ENCODE measurements around the gene RNU5D-1. TPM values are rescaled to one million over a fixed set of nuclear protein-coding genes. Genes with fewer than 3 reads are reported as not detected.

RNU5D-1 gene
- total RNA-seq, 1 experiment from 2014 or later = not detected

DNA sequence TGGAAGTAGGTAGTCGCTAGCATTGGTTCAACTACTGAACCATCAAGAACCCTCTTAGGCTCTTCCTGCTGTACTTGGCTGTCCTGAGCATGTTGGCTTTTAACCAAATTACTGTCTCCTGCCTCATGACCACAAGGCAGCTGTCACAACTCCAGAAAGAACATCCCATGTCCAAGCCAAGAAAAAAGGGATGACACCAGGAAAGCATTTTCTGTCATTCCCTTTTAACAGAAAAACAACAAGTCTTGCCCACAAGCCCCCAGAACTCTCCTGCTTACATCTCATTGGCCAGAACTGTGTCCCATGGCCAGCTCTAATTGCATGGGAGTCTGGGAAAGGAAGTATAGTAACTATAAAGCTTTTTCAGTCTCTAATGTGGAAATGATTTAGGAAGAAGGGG is 2.4 kb upstream of the RNU5D-1 start:
- no peak for DNase-seq (ENCODE audit: low spot score)

DNA sequence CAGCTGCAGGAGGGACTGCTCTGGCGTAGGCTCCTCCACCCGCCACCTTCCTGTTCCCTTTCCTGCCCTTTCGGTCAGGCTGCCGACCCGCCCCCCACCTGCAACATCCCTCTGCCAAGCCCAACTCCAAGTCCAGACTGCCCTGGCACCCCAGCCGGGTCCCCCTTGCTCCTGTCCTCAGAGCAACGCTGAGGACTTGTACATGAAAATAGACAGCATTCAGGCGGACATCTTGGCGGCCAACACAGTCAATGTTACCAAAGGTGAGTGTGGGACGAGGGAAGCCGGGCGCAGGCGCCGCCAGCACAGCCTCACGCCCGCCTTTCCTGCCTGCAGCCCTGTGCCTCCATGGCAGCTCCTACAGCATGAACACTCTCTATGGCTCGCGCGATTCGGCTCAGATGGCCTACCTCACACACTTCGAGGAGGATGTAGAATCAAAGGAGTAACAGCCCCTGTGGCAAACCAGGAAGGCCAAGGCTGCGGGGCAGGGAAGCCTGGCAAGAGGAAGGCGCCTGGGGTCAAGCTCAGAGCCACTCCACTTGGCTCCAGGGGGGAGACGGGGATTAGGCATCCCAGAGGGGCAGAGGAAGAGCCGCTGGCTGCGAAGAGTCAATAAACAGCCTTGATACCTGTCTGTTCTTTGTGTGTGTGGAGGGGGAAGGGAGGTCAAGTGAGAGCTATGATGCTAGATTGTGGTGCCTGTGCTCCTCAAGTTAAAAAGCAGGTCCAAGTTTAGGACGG is 5.8 kb downstream of the RNU5D-1 start:
- DNase-seq (ENCODE audit: low spot score) = no peak

DNA sequence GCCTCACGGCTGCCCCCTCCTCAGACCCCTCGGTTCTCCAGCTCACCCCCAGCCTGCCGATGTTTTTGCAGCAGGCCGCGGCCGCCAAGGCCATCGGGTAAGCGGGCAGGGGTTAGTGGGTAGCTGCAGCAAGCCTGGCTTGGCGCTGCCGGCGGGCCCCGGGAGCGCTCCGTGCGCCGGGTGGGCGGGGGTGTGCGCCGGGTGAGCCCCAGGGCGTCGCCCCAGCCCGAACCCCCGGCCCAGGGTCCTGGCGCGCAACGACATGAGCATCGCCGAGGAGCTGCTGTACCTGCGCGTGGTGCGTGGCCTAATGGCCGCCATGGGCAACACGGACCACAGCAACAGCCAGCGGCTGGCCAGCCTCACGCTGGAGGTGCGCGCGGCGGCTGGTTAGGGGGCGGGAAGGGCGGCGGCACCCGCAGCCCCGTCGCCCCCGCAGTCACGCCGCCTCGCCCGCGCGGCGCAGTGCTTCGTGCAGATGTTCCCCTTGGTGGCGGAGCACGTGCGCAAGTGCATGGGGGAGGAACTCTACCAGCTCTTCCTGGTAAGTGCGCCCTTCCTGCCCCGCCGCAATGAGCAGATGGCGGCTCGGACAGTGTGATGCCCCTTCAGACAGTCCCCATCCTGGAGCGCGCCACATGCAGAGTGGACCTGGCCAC is 6.5 kb downstream of the RNU5D-1 start:
- no peak for DNase-seq (ENCODE audit: low spot score)

DNA sequence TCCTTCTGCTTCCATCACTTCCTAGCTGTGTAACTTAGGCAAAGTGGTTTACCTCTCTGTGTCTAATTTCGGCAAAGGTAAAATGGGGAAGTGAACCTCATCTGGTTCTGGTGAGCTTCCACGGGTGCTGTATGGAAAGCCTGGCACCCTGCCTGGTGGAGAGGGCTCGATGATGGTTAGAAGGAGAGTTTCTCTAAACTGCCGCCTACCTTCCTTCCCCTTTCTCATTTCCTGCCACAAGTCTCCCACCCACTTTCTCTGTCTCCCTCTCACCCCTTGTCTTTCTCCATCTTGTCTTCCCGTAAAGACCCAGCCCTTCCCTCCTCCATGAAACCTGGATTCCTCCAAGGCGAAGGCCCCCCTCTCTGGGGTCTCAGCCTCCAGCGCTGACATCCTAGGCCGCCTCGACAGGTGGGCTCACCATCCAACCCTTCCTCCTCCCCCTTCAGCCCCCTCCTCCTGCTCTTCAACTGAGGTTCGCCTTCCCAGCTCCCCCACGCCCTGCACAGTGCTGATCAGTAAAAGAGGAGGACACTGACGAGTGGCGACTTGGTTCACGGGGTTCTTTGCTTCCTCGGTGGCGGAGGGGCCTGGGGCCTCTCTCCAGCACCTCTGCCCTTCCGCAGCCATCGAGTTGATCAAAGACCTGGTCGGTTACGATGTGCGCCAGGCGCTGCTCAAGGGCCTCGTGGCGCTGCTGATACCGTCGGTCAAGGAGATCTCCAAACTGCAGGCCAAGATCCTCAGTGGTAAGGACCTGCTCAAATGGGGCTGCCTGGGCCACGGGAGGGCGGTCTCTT is 7.3 kb downstream of the RNU5D-1 start:
- DNase-seq (ENCODE audit: low spot score) = no peak

DNA sequence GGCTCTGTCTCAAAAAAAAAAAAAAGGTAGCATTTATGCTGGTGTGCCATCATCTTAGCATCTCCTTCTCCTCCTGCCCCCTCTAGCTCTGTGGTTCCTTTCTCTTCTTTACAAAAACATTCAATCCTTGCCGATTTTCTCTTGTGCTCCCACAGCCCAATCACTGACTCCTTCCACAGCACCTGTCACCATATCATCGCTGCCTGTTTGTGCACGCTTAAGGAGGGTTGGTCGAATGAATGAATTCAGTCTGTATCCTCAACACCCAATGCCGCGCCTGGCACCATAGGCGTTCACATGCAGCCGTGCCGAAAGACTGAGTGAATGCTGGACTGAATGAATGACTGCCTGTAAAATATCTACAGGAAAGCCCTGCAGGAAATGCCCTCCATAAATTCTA is 7.9 kb downstream of the RNU5D-1 start:
- no peak for DNase-seq (ENCODE audit: low spot score)

DNA sequence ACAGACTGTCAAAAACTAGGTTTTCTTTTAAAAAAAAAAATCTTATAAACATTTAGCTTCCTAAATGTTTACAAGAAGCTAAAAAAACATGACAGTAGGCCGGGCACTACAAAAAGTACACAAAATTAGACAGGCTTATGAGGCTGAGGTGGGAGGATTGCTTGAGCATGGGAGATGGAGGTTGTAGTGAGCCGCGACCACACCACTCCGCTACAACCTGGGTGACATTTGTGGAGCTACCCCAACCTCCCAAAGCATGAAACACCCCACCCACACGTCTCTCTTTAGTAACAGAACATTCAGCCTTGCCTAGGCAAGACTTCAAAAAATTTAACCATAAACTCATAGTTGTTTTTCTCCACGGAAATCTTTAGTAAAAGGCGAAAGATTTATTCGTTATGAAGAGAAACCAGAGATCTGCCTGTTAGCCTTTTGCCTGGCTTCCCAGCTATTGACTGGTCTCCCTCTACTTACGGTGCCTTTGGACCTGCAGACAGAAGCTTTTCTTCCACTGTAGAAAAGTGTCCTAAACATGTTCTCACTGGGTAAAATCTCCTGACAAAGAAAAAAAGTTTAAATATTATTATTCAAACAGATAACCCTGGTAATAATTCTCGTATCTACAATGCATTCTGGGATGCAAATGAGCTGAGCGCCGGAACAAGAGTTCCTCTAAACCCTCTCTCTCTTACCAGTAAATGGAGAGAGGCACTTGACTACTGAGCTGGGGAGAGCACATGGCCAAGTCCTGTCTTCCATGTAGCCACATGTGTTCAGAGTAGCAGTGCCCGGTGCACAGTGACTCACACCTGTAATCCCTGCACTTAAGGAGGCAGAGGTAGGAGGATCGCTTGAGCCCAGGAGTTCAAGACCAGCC is 9.2 kb downstream of the RNU5D-1 start:
- peak; percentile 98 for DNase-seq (ENCODE audit: low spot score)

DNA sequence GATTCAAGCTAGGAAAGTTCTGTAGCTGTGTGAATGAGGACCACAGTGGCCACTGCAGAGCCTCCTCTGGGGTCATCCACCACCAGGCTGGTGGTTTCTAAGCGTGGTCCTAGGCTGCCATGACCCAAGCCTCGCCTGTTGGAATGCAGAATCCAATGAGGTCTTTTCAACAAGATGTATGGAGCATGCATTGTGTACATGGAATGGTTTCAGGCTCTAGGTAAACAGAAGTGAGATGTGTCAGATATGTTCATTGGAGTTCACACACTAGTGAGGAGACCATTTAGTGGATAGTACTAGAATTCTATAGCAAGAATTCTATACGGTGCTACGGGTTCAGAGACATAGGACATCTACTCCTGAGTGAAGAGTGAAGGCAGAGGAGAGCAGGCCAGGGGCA is 10.7 kb downstream of the RNU5D-1 start:
- no peak for DNase-seq (ENCODE audit: low spot score)

DNA sequence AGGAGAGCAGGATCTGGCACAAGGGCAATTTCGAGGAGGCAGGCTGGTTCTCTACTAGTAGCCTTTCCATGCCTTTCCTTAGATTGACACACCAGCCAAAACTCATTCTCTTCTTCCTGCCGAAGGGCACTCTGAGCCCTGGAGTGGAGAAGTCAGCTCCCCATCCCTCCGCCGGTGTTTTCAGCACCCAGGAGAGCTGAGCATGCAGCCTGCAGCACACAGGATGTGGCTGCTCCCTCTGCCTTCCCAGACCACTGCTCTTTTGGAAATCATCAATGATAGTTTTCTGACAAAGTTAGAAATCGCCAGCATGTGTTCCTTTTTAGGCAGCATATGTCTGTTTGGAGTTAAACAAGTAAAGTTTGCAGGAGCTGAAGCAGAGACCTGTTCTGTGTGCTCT is 11.7 kb downstream of the RNU5D-1 start:
- no peak for DNase-seq (ENCODE audit: low spot score)

DNA sequence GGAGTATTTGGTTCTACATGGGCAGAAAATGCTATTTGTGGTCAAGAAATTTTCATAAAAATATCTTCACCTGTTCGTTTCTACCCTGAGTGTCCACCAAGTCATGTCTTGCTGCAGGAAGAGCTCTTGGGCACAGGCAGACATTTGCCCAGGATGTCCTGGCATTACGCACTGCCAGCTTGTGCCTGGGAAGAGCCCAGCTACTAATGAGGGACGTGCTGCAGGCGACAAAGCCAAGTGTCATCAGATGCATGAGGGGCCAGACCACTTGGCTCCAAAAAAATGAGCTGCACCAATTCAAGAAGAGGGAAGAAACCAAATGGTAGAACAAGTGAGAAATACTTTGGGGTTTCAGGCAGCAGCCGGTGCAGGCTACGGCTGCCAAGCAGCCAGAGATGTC is 12.9 kb downstream of the RNU5D-1 start:
- DNase-seq (ENCODE audit: low spot score) = no peak

DNA sequence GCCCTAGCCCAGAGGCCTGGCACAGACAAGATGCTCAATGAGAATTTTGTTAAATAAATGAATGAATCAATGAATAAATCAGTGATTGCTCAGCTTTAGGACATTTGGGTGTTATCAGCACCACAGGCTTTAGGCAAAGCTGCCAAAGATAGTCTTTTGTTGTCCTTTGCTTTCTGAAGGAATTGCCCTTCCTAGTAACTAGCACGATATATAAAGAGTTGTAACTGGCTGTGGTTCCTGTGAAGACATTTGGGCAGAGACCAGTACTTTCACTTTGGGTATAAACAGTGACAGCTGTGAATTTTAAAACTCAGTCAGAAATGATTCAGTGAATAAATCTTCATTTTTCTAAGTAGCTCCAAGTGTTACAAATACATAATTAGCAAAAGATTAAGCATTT is 13.3 kb downstream of the RNU5D-1 start:
- no peak for DNase-seq (ENCODE audit: low spot score)

DNA sequence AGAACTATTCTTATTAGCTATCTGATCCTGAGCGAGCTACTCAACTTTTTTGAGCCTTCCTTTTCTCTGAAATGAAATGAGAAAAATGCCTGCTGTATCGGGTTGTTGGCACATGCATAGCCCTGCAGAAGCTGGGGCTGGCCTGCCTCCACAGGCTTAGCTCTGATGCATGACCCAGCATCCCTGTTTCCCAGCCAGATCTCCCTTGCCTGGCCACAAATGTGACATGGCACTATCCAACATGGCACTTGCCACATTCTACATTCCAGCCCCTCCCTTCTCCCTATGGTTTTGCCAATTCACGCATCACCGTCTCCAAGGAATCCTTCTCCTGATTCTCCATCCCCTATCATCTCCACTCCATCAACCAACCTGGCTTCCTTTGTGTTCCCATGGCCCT is 13.8 kb downstream of the RNU5D-1 start:
- no peak for DNase-seq (ENCODE audit: low spot score)

DNA sequence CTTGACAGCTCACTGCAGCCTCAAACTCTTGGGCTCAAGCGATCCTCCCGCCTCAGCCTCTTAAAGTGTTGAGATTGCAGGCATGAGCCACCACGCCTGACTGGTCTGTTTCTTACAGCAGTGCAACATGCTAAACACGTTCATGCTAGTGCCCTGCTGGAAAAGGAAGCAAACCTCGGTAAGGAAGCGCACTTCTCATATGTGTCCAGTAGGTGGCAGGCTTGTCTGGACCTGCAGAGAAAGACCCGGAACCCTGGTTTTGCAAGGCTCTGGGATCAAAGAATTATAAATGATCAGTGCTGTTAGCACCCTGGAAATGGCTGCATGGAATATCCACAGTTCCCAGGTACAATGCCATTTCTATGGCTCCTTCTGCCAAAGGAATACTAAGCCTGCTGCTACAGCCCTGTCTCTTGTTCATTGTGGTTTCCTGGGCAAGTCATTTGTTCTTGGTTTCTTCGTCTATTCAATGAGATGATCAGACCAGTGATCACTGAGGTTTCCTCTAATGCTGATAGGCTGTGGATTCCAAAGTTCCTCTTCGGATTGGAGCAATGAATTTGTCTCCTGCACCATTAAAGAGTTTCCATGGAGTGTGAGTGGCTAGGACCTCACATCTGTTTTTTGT is 15.9 kb downstream of the RNU5D-1 start:
- peak; percentile 74 for DNase-seq (ENCODE audit: low spot score)

DNA sequence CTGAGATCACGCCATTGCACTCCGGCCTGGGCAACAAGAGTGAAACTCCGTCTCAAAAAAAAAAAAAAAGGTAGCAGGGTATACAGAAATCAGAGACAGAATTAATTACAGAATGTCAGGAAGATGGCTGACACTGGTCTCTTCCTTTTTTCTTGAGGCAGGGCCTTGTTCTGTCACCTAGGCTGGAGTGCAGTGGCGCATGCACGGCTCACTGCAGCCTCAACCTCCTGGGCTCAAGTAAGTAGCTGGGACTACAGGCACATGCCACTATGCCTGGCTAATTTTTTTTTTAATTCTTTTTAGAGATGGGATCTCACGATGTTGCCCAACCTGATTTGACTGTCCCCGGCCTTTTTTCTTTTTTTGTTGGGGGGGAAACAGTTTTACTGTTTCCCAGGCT is 16.4 kb downstream of the RNU5D-1 start:
- DNase-seq (ENCODE audit: low spot score) = no peak

DNA sequence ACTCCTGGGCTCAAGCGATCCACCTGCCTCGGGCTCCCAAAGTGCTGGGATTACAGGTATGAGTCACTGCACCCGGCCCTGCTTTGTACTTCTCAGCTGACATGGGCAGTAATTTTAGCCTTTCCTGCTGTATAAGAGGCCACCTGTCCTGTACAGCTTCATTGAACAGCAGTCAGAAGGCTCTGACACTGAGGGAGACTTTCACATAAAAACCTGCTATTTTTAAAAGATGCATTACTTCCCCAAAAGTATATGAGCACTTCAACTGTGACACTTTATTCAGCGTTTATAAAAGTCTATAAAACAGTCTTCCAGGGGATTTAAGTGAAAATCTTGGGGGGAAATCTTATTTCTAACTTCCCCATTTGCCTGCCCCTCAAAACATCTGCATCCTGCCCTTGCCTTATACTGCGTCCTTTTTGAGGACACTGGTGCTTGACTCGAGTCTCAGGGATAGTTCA is 17.6 kb downstream of the RNU5D-1 start:
- DNase-seq (ENCODE audit: low spot score) = no peak

DNA sequence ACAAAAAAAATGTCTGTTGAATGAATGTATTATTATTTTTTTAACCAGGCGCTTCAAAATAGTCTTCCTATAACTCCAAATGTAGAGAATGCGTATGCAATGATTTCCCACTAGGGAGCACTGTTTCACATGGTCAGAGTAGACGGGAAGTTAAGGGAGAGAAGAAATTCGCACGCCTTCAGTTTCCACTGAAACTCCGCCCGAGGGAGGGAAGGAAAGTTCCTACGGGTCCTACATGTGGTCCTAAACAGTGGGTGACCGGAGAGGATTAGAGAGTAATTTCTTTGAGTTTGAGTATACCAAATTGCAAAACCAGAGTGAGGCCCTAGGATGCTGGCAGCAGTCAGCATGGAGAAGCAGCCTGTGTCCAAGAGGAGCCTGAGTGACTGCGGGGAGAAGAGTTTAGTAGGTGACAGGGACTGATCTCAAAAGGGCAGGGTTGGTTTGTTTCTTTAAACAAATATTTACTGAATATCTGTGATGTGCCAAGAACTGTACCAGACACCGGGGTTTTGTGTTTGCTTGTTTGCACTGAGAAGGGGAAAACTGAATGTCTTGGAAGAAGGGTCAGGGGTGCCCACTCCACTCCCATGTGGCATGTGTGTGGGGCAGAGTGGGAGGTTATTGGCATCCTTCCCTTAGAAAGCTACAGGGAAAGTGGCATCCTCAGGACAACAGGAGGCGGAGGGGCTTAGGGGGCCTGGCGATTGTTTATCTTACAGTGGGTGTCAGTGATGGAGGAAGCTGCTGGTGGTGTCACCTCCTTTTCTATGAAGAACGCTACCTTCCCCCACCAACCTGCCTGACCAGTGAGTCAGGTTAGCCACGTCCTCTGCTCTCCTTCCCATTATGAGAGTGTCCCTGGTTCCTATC is 22.8 kb downstream of the RNU5D-1 start:
- DNase-seq (ENCODE audit: low spot score) = peak; percentile 71

DNA sequence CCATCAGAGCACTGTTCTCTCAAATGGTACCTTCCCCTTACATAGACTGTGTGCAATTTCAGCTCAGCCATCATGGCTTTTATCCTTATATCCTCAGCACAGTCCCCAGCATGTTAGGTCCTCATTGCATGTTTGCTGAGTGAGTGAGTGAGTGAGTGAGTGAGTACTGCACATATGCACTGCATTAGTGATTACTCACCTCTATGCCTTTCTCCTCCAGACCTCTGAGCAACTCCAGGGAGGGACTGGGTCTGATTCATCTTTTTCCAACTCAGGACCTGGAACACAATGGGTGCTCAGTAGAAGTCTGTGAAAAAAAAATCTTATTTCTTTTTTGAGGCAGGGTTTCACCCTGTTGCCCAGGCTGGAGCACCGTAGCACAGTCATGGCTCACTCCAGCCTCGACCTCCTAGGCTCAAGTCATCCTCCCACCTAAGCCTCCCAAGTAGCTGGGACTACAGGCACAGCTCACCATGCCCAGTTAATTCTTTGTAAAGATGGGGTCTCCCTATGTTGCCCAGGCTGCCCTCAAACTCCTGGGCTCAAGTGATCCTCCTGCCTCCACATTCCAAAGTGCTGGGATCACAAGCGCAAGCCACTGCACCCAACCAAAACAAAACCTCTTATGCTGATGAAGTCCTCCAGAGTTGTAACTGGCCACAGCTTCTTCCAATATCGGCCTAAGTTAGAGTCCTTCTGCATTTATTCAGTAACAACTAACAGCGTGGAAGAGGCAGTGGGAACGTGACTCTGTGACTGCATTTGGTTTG is 23.7 kb downstream of the RNU5D-1 start:
- peak; percentile 63 for DNase-seq (ENCODE audit: low spot score)

DNA sequence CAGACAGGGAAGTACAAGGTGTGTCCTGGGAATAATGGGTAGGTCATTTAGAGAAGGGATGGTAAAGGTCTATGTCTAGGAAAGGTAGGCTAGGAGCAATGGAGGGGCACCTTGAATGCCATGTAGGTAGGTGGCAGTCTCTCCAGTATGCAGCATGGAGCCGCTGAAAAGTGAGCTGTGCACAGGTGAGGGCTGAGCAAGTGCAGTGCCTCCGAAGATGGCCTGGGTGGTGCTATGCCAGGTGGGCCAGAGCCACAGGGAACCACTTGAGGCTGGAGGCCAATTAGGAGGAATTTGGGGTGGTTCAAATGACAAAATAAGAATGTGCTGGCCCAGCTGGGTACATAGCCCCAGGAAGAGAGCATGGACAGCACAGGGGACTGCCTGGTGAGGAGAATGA is 25.0 kb downstream of the RNU5D-1 start:
- no peak for DNase-seq (ENCODE audit: low spot score)

DNA sequence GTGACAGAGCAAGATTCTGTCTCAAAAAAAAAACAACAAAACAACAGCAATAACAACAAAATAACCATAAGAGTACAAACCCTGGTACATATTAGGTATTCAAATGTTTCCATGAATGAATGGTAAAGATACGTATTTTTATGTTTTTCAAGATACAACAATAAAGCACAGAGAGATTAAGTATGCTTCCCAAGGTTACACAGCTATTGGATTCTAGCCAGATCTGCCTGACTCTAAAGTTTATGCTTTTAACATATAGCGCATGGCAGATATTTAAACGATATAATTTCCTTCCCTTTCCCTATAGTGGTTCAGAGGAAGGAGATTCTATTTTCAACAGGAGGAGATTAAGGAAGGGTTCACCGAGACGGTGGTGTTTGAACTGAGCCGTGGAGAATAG is 25.5 kb downstream of the RNU5D-1 start:
- DNase-seq (ENCODE audit: low spot score) = no peak

DNA sequence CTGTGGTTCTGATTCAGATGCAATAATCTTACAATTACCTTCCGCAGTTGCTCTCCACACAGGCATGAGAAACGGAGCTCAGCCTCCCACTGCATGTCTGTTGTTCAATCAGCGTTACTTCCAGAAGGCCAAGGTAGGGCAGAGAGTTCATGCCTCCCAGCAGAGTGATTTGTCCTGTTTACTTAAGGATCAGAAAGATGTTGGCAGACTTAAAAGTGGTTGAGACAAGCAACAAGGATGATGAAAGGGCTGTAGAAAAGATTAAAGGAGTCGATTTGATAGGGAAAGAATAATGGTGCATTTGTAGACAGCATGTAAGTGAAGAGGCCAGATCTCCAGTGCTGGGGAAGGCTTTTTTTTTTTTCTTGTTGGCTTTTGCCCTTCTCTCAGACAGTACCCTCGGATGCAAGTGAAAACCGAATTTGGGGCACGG is 29.8 kb downstream of the RNU5D-1 start:
- DNase-seq (ENCODE audit: low spot score) = no peak

Measured in H4 (cell line).